ENCODE data around the gene ORM1. TPM values are rescaled to one million over a fixed set of nuclear protein-coding genes. Genes with fewer than 3 reads are reported as not detected.

The ORM1 gene
- total and polyA plus RNA-seq, 10 of the 15 experiments (the other 5 are each of a cell fraction or from before 2014, with no cell fraction given), result 4.4 TPM; not detected in 9

DNA sequence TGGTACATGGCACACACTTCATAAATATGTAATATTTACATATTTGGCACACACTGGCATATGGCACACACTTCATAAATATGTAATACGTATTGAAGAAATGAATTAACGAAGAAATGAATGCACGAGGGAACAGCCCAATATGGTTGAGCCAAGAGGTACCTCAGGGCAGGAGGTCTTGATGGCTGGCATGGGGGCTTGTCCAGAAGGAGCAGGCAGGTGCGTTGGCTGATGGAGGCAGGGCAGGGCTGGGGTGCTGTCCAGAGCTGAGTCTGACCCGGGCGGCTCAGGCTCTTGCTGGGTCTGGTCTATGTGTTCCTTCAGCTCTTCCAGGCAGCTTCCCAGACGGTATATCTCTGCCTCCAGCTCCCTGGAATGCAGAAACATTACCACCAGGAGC lies 38.6 kb downstream of the ORM1 start:
- peak; percentile 55; the same call in 1 of the 2 replicates for TF ChIP-seq ZNF24 (IDR thresholded peaks at IDR 0.05)
- no peak for TF ChIP-seq ATF7 (IDR thresholded peaks at IDR 0.05; ENCODE audit: low read depth)
- no peak overlapping the region for H3K4me3 ChIP-seq
- ATAC-seq (no peak), DNase-seq (ENCODE audit: low read depth, low spot score) (no peak), FAIRE-seq (no peak)
- in situ Hi-C loops (cut with MboI) (no loop called here), intact Hi-C loops (cut with micrococcal nuclease; ENCODE audit: unreplicated experiment) (no loop called here)
- no peak overlapping the region for H3K27ac ChIP-seq (ENCODE audit: control insufficient read depth, insufficient read depth)
- H3K4me2 ChIP-seq (ENCODE audit: control insufficient read depth, insufficient read depth), result no peak overlapping the region
- WGBS (ENCODE audit: insufficient coverage, insufficient replicate concordance, low lambda C conversion rate, missing lambda C conversion rate), result over 99% methylated on average over 7 of the region's 7 CpGs
- no peaks in the 10 kb centered on the region for H3K9me3 ChIP-seq (replicated peaks; ENCODE audit: control insufficient read depth, insufficient read depth, low read length)
- peaks cover 23% of the 10 kb centered on the region for H3K4me1 ChIP-seq (ENCODE audit: control insufficient read depth, insufficient read depth, low read length)
- H3K9ac ChIP-seq (ENCODE audit: control insufficient read depth, insufficient read depth, low read length), result no peak overlapping the region
- ChIA-PET CTCF (interaction anchor here (1.0 kb wide), 1 partner anchor 23 kb away, joined by 3 read pairs; no protein-coding TSS in a partner anchor), SMC1A (ENCODE audit: uncharacterized antibody, unreplicated experiment) (interaction anchor here (1.2 to 13.9 kb wide), 2 partner anchors 13 to 26 kb away, joined by 3 to 327 read pairs; partner anchors contain the start of gene AKNA), POLR2A (interaction anchor here (13.2 kb wide), 1 partner anchor 26 kb away, joined by 312 read pairs; the partner anchor contains the start of gene AKNA), RAD21 (ENCODE audit: unreplicated experiment) (interaction anchor here (12.9 kb wide), 1 partner anchor 26 kb away, joined by 251 read pairs; the partner anchor contains the start of gene AKNA)
- H4K20me1 ChIP-seq (ENCODE audit: control insufficient read depth, insufficient read depth), result peaks cover 2% of the 10 kb centered on the region; the same call in 1 of the 2 replicates
- BruUV-seq (replicated peaks), result no TSS peak
- peaks cover 51 to 66% of the 10 kb centered on the region in 2 experiments for H3K36me3 ChIP-seq (ENCODE audit: control insufficient read depth in 2 of 2, insufficient read depth in 2 of 2, low read length in 1 of 2)
- peaks cover 1% of the 10 kb centered on the region for H3K79me2 ChIP-seq (ENCODE audit: control insufficient read depth, insufficient read depth, low read length)
- no peaks in the 10 kb centered on the region for H3K27me3 ChIP-seq (replicated peaks in 1 of 2; ENCODE audit: control insufficient read depth in 2 of 2, insufficient read depth in 2 of 2, low read length in 1 of 2)
- no peak overlapping the region for H2AFZ ChIP-seq (ENCODE audit: control insufficient read depth, low read depth, low read length)

DNA sequence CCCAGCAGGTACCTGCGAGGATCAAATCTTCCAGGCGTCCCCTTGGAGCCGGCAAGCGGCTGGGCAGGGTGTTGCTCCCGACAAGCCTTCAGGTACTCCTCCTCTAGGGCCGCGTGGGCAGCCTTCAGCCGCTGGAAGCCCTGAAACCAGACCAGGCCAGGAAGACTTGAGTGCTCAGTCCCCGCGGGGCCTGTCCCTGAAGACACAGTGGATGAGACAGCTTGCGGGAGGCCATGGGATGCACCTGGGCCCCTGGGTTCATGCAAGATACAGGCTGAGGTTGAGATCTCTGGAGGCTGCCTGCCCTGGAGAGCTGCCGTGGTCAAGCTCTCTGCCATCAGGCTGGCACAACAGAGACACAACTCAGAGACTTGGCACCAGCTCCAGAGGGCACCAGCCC lies 39.5 kb downstream of the ORM1 start:
- RAD21 ChIA-PET (ENCODE audit: unreplicated experiment), result interaction anchor here (1.0 to 12.9 kb wide), 2 partner anchors 25 to 132 kb away, joined by 3 to 251 read pairs; partner anchors contain the start of gene AKNA
- Histone ChIP-seq H3K9ac (ENCODE audit: control insufficient read depth, insufficient read depth, low read length) (no peak overlapping the region), H2AFZ (ENCODE audit: control insufficient read depth, low read depth, low read length) (no peak overlapping the region), H3K79me2 (ENCODE audit: control insufficient read depth, insufficient read depth, low read length) (peaks cover 1% of the 10 kb centered on the region), H3K4me3 (no peak overlapping the region), H3K36me3 (ENCODE audit: control insufficient read depth in 2 of 2, insufficient read depth in 2 of 2, low read length in 1 of 2) (peaks cover 47 to 60% of the 10 kb centered on the region in 2 experiments), H3K4me2 (ENCODE audit: control insufficient read depth, insufficient read depth) (no peak overlapping the region), H3K9me3 (replicated peaks; ENCODE audit: control insufficient read depth, insufficient read depth, low read length) (no peaks in the 10 kb centered on the region), H4K20me1 (ENCODE audit: control insufficient read depth, insufficient read depth) (peaks cover 2% of the 10 kb centered on the region; the same call in 1 of the 2 replicates), H3K27ac (ENCODE audit: control insufficient read depth, insufficient read depth) (no peak overlapping the region), H3K27me3 (replicated peaks in 1 of 2; ENCODE audit: control insufficient read depth in 2 of 2, insufficient read depth in 2 of 2, low read length in 1 of 2) (no peaks in the 10 kb centered on the region), H3K4me1 (ENCODE audit: control insufficient read depth, insufficient read depth, low read length) (peaks cover 29% of the 10 kb centered on the region)
- in situ Hi-C loops (cut with MboI) (no loop called here), intact Hi-C loops (cut with micrococcal nuclease; ENCODE audit: unreplicated experiment) (no loop called here)
- FAIRE-seq (no peak), ATAC-seq (no peak), DNase-seq (ENCODE audit: low read depth, low spot score) (no peak)
- SMC1A ChIA-PET (ENCODE audit: uncharacterized antibody, unreplicated experiment), result interaction anchor here (1.3 to 13.9 kb wide), 2 partner anchors 25 to 34 kb away, joined by 7 to 327 read pairs; partner anchors contain the start of gene AKNA
- POLR2A ChIA-PET, result interaction anchor here (1.2 to 13.2 kb wide), 3 partner anchors 9 to 25 kb away, joined by 4 to 312 read pairs (median 22); partner anchors contain the start of gene AKNA
- 83% methylated on average over 12 of the region's 12 CpGs for WGBS (ENCODE audit: insufficient coverage, insufficient replicate concordance, low lambda C conversion rate, missing lambda C conversion rate)
- no TSS peak for BruUV-seq (replicated peaks)
- CTCF ChIA-PET, result interaction anchor here (7.4 kb wide), 1 partner anchor 25 kb away, joined by 108 read pairs; the partner anchor contains the start of gene AKNA
- TF ChIP-seq MYC (IDR thresholded peaks at IDR 0.05; ENCODE audit: insufficient read depth, insufficient read length, insufficient replicate concordance, low read length, severe bottlenecking) (no peak), POLR2A (IDR thresholded peaks at IDR 0.05; ENCODE audit: low read depth, low read length) (peak; percentile 46)

Measured in GM12878 (cell line).